Stimulated activated CD8-positive, alpha-beta memory T cell treated with anti-CD3 and anti-CD28 coated beads, Interleukin-4, amount 100 ng/mL, for 1 hour (primary cell): ENCODE data around the gene DUSP9.
A peak's percentile ranks its signal among the peaks of the same experiment; 100 is the strongest.

Experiments used
- DNase-seq, 2 donors: peaks; one replicate each; pipeline ENCODE4 v3.0.0-alpha.2; 2020; ENCODE audit warnings: low read depth in 2 of 2, low spot score in 1 of 2

DUSP9 gene

GRCh38 chrX:153647461-153648357 lies 706 bp downstream of the DUSP9 start:
- no peak for DNase-seq

- DNase-seq = no peak
These were observed 1.6 kb downstream of the DUSP9 start for GRCh38 chrX:153648358-153649177.

GRCh38 chrX:153649178-153649914 lies 2.3 kb downstream of the DUSP9 start:
- peak in 1 of 2 donors; percentile 3 for DNase-seq

GRCh38 chrX:153649915-153650782 lies 3.1 kb downstream of the DUSP9 start:
- no peak for DNase-seq

GRCh38 chrX:153650959-153651358 lies 4.0 kb downstream of the DUSP9 start:
- no peak for DNase-seq

- no peak for DNase-seq
These were observed 4.6 kb downstream of the DUSP9 start for GRCh38 chrX:153651540-153652079.

- DNase-seq = no peak
These were observed 6.6 kb downstream of the DUSP9 start for GRCh38 chrX:153653556-153653955.

GRCh38 chrX:153657161-153657560 lies 10.2 kb downstream of the DUSP9 start:
- no peak for DNase-seq

GRCh38 chrX:153659268-153659667 lies 12.3 kb downstream of the DUSP9 start:
- DNase-seq = no peak

- peak; percentile 22 to 39 for DNase-seq
These were observed 15.3 kb downstream of the DUSP9 start for GRCh38 chrX:153662266-153662665.

GRCh38 chrX:153665726-153666306 lies 18.8 kb downstream of the DUSP9 start:
- no peak for DNase-seq

- no peak for DNase-seq
These were observed 20.4 kb downstream of the DUSP9 start for GRCh38 chrX:153667281-153667955.

- peak; percentile 41 to 58 for DNase-seq
These were observed 21.0 kb downstream of the DUSP9 start for GRCh38 chrX:153667956-153668396.

- DNase-seq = no peak
These were observed 21.6 kb downstream of the DUSP9 start for GRCh38 chrX:153668423-153669173.

GRCh38 chrX:153669174-153669890 lies 22.3 kb downstream of the DUSP9 start:
- no peak for DNase-seq

GRCh38 chrX:153669901-153670731 lies 23.1 kb downstream of the DUSP9 start:
- no peak for DNase-seq
